ENCODE measurements around the gene SLC9A2. TPM values are rescaled to one million over a fixed set of nuclear protein-coding genes. Genes with fewer than 3 reads are reported as not detected.

Gene SLC9A2
- total RNA-seq, 1 donor from 2014 or later: not detected

GRCh38 chr2:102606353-102606752 lies 13.0 kb upstream of the SLC9A2 start:
- H3K27ac Mint-ChIP-seq: no peak overlapping the region
- H3K4me3 ChIP-seq: no peak overlapping the region
- peaks cover 8% of the 10 kb centered on the region for H3K4me1 ChIP-seq
- no peaks in the 10 kb centered on the region for H3K36me3 Mint-ChIP-seq
- H3K4me3 Mint-ChIP-seq: no peak overlapping the region
- H4K20me1 ChIP-seq (ENCODE audit: low read depth): no peaks in the 10 kb centered on the region
- H3K4me1 Mint-ChIP-seq: no peaks in the 10 kb centered on the region
- no peak overlapping the region for H2AFZ ChIP-seq (replicated peaks)
- H3K9me3 Mint-ChIP-seq: no peaks in the 10 kb centered on the region
- H3K36me3 ChIP-seq: no peaks in the 10 kb centered on the region
- H3K9me3 ChIP-seq (ENCODE audit: low read depth): no peaks in the 10 kb centered on the region
- no peaks in the 10 kb centered on the region for H3K79me2 ChIP-seq (ENCODE audit: low read depth)
- H3F3A ChIP-seq (ENCODE audit: low read depth): no peaks in the 10 kb centered on the region
- no peak overlapping the region for H3K27ac ChIP-seq
- H3K27me3 Mint-ChIP-seq (ENCODE audit: insufficient read depth, low read depth): no peaks in the 10 kb centered on the region
- no peak overlapping the region for H3K9ac ChIP-seq
- no peak overlapping the region for H3K4me2 ChIP-seq
- no peaks in the 10 kb centered on the region for H3K27me3 ChIP-seq
- TF ChIP-seq CTCF (IDR thresholded peaks at IDR 0.05) (no peak), EZH2 (IDR thresholded peaks at IDR 0.05) (no peak), EZH2phosphoT487 (IDR thresholded peaks at IDR 0.05) (no peak)
- DNase-seq (ENCODE audit: low spot score): no peak

GRCh38 chr2:102615620-102616436 lies 3.5 kb upstream of the SLC9A2 start:
- Mint-ChIP-seq H3K27me3 (ENCODE audit: insufficient read depth, low read depth) (peaks cover 27% of the 10 kb centered on the region), H3K36me3 (no peaks in the 10 kb centered on the region), H3K4me3 (no peak overlapping the region), H3K27ac (no peak overlapping the region), H3K9me3 (no peaks in the 10 kb centered on the region), H3K4me1 (peaks cover 12% of the 10 kb centered on the region)
- Histone ChIP-seq H3K4me2 (no peak overlapping the region), H3K79me2 (ENCODE audit: low read depth) (no peaks in the 10 kb centered on the region), H3K9ac (no peak overlapping the region), H3K27me3 (peaks cover 71% of the 10 kb centered on the region), H3K36me3 (no peaks in the 10 kb centered on the region), H2AFZ (replicated peaks) (no peak overlapping the region), H3F3A (ENCODE audit: low read depth) (peaks cover 7% of the 10 kb centered on the region), H3K27ac (no peak overlapping the region), H4K20me1 (ENCODE audit: low read depth) (peaks cover 2% of the 10 kb centered on the region), H3K9me3 (ENCODE audit: low read depth) (no peaks in the 10 kb centered on the region), H3K4me3 (no peak overlapping the region), H3K4me1 (peaks cover 14% of the 10 kb centered on the region)
- peak; percentile 83 for DNase-seq (ENCODE audit: low spot score)
- TF ChIP-seq EZH2 (IDR thresholded peaks at IDR 0.05): no peak
- peak; percentile 86 for TF ChIP-seq CTCF (IDR thresholded peaks at IDR 0.05)

GRCh38 chr2:102618452-102619413 lies 620 bp upstream of the SLC9A2 start:
- peaks cover 42% of the 10 kb centered on the region for H3K27me3 Mint-ChIP-seq (ENCODE audit: insufficient read depth, low read depth)
- Histone ChIP-seq H3K4me1 (peaks cover 14% of the 10 kb centered on the region), H3K9ac (no peak overlapping the region), H3K9me3 (ENCODE audit: low read depth) (no peaks in the 10 kb centered on the region), H4K20me1 (ENCODE audit: low read depth) (peaks cover 2% of the 10 kb centered on the region), H3K36me3 (no peaks in the 10 kb centered on the region), H3K27me3 (peaks cover 97% of the 10 kb centered on the region), H3K79me2 (ENCODE audit: low read depth) (no peaks in the 10 kb centered on the region), H3K4me2 (peak overlapping the region; percentile 95), H2AFZ (replicated peaks) (peak overlapping the region; percentile 99), H3F3A (ENCODE audit: low read depth) (peaks cover 7% of the 10 kb centered on the region), H3K27ac (no peak overlapping the region), H3K4me3 (peak overlapping the region; percentile 63)
- DNase-seq (ENCODE audit: low spot score): peak; percentile 62
- peak overlapping the region; percentile 81 for H3K4me3 Mint-ChIP-seq
- H3K36me3 Mint-ChIP-seq: no peaks in the 10 kb centered on the region
- no peaks in the 10 kb centered on the region for H3K9me3 Mint-ChIP-seq
- H3K27ac Mint-ChIP-seq: no peak overlapping the region
- peak; percentile 32 for TF ChIP-seq EZH2phosphoT487 (IDR thresholded peaks at IDR 0.05)
- TF ChIP-seq CTCF (IDR thresholded peaks at IDR 0.05): no peak
- peak; percentile 55 for TF ChIP-seq EZH2 (IDR thresholded peaks at IDR 0.05)
- peaks cover 12% of the 10 kb centered on the region for H3K4me1 Mint-ChIP-seq

Measured in neural progenitor cell (in vitro differentiated cells).